CD4-positive, alpha-beta T cell treated with Interleukin-4 for 1 hour (primary cell): Measurements from ENCODE around the gene RRAS.
"Not testable (repeated sequence)": the region's sequence is repeated elsewhere in the genome, so short reads cannot be mapped to it uniquely, and the experiment has no call there.

Experiments used
- DNase-seq, 2 donors: peaks; one replicate each; pipeline ENCODE4 v3.0.0-alpha.2; 2020 to 2022

Gene RRAS

DNA sequence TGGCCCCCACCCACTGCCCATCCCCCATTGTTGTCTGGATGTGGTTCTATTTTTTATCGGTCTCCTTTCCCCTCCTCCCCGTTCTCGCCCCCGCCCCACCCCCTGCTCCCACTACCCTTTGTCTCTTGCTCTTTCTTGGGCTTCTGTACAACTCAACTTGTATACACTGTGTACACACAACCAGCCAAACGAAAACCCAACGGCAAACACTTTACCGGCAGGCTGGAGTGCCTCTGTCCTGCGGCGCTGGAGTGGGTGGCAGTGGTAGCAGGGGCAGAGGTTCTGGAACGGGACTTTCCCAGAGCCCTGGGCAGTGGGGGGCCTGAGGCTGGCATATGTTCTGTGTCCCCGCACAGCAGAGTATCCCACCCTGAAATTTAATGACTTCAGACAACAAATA lies 13.7 kb downstream of the RRAS start:
- no peak for DNase-seq

DNA sequence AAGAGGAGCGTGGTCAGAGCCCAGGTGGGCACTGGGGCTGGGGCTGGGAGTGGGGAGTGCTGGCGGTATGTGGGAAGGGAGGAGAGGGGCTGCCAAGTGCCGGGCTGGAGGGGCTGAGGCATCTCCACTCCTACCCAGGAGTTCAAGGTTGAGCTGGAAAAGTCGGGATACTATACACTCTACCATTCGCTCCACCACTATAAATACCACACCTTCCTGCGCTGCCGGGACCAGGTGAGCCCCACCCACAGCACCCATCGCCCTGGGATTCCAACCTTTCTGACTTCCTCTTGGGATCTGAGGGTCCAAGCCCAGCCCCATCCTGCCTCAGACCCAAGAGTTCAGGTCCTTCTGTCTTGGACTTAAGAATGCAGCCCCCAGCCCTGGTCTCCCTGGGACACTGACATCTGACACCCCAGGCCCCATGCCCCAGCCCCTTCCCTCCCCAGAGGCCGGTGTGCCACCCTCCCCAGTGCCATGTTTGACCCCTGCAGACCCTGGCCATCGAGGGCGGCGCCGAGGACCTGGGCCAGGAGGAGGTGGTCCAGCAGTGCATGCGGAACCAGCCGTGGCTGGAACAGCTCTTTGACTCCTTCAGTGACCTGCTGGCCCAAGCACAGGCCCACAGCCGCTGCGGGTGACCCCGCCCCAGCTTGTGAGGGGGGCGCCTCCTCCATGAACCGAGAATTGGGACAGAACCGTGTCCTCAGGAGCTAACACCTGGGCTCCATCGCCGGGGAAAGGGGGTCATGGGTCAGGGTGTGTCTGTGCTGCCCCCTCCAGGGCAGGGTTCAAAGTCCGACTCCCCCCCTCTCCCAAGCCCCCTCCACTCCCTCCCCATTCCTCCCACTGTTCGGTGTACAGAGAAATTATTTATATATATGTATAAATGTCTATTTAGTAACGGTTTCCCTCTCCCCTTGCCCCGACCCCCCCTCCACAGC lies 14.7 kb downstream of the RRAS start:
- DNase-seq: no peak

DNA sequence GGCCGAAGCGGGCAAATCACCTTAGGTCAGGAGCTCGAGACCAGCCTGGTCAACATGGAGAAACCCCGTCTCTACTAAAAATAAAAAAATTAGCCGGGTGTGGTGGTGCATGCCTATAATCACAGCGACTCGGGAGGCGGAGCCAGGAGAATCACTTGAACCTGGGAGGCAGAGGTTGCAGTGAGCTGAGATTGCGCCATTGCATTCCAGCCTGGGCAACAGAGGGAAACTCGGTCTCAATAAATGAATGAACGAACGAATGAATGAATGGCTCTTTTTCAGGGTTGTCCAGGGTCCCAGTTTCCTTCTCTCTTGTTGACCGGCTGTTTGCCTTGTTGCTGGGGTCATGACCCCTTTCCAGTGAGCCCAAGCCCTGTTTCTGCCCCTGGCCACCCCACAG lies 22.1 kb downstream of the RRAS start:
- DNase-seq: not testable (repeated sequence)

DNA sequence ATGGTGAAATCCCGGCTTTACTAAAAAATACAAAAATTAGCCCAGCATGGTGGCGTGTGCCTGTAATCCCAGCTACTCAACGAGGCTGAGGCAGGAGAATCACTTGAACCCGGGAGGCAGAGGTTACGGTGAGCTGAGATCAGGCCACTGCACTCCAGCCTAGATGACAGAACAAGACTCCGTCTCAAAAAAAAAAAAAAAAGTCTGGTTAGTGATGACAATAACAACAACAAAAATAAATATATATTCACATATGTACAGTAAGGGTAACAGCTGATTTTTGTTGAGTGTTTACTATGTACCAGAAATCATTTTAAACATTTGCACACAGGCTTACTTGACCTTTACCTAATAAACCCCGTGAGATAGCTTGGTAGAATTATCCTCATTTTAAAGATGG lies 23.0 kb downstream of the RRAS start:
- DNase-seq: no peak

DNA sequence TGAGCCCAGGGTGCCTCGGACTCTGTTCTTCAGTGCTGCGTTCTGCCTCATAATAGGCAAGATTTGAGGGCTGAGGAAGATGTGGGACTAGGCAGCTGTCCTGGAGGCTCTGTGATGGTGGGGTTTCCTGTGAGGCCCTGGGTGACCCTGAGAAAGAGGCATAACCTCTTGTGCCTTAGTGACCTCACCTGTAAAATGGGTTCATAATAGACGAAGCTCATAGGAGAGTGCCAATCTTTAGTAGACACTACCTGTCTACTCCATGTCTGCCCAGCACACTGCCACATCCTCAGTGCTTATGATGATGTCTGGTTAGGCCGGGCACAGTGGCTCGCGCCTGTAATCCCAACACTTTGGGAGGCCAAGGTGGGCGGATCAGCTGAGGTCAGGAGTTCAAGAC lies 23.4 kb downstream of the RRAS start:
- no peak for DNase-seq

DNA sequence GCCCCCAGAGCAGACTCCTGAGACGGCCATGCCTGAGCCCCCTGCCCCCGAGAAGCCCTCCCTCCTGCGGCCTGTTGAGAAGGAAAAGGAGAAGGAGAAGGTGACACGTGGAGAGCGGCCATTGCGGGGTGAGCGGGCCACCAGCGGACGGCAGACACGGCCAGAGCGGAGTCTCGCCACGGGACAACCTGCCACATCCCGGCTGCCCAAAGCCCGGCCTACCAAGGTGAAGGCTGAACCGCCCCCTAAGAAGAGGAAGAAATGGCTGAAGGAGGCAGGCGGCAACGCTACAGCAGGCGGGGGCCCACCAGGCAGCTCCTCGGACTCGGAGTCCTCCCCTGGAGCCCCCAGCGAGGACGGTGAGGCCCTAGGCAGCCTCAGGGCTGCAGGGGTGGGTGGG lies 24.1 kb downstream of the RRAS start:
- DNase-seq: no peak

DNA sequence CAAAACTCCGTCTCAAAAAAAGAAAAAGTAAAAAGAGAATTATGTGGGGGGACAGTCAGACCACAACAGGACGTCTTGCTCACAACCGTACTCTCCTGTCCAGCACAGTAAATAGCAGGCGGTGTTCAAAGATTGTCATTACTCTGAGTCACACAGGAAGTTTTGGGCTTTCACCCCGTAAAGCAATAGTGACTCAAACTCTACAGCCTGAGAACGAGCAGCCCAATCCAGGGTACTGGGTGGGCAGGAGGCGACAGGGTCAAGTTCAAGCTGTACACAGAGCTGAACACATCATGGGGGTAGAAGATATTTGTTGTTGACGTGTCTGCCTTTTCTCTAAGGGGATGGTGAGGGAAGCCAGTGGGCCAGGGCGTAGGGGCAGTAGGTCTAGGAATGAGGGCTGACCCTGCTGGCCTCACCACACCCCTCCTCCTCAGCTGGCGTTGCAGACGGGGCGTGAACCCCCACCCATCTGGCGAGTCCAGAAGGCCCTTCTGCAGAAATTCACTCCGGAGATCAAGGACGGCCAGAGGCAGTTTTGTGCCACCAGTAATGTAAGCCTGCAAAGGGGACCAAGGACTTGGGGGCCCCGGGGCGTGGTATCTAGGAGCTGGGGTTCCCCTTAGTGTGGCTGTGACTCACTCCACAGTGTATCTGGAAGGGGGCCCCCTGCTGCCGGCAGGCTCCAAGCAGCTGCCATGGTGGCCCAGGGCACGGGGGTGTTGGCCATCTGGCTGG lies 25.7 kb downstream of the RRAS start:
- DNase-seq: no peak

DNA sequence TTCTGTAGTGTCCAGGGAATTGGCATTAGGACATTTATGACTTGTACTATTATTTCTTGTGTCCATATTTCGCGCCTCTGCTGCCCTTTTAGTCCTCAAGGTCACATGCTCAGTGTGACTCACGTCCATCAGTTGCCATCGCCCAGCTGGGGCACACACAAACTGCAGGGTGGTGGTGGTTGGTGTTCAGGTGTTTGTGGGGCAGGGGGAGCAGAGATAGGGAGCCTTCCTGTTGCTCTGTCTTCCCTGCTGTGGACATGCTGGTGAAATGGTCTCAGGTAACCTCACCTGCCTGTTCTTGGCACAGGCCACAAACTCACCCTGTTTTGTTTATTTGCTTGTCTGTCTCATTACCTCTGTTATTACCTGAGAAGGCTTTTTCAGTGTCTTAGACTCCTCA lies 26.6 kb downstream of the RRAS start:
- no peak for DNase-seq

DNA sequence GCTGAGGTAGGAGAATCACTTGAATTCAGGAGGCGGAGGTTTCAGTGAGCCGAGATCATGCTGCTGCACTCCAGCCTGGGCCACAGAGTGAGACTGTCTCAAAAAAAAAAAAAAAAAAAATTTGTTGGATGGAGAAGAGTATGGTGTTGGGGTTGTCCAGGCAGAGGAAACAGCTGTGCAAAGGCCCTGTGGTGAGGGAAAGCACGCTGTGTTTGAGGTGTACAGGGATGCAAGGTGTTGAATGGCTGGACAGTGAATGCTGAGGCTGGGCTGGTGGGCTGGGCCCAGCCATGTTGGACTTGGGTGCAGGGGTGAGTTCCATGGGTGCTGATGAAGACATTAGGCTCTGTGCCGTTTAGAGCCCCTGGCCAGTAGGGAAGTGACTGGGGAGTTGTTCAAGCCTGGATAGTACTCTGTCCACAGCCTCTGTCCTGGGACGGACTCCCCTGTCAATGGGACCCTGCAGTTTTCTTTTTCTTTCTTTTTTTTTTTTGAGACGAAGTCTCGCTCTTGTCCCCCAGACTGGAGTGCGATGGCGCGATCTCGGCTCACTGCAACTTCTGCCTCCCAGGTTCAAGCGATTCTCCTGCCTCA lies 30.3 kb downstream of the RRAS start:
- no peak for DNase-seq

DNA sequence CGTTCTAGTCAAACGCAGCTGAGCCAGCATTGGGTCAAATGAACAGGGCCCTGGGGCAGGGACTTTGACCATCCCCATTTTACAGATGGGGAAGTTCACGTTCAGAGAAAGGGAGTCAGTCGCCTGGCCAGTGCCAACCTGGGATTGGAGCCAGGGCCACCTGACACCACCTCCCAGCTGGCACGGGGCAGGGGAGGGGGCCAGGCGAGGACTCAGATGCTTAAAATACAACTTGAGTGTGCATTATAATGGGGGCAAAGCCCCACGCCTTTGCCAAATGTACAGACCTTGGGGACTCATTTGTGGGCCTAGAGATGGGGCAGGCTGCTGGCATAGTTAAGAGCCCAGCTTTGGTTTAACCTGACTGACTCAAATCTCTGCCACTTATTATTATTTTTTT lies 34.3 kb downstream of the RRAS start:
- no peak for DNase-seq

DNA sequence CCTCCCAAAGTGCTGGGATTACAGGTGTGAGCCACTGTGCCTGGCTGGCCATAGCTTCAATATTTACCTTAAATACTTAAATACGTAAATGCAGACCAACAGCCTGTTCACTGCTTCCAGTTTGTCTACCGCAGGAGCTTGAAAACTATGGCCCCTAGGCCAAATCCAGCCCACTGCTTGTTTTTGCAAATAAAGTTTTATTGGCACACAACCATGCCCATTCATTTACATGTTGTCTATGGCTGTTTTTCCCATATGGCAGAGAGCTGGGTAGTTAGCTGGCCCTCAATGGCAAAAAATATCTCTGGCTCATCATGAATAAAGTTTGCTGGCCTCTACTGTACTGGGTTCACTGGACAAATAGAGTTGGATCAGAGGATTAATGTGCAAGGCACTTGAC lies 37.1 kb downstream of the RRAS start:
- no peak for DNase-seq

DNA sequence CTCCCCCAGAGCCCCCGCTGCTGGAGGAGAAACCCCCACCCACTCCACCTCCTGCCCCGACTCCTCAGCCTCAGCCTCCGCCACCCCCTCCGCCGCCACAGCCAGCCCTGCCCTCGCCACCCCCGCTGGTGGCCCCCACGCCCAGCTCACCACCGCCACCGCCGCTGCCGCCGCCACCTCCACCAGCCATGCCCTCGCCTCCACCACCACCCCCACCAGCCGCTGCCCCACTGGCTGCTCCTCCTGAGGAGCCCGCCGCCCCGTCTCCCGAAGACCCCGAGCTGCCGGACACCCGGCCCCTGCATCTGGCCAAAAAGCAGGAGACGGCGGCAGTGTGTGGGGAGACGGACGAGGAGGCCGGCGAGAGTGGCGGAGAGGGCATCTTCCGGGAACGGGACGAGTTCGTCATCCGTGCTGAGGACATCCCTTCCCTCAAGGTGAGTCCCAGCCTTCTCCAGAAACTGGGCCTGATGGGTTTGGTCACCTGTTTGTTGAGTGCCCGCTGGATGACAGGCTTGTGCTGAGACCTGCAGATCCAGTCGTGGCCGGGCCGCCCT lies 38.4 kb downstream of the RRAS start:
- no peak for DNase-seq

DNA sequence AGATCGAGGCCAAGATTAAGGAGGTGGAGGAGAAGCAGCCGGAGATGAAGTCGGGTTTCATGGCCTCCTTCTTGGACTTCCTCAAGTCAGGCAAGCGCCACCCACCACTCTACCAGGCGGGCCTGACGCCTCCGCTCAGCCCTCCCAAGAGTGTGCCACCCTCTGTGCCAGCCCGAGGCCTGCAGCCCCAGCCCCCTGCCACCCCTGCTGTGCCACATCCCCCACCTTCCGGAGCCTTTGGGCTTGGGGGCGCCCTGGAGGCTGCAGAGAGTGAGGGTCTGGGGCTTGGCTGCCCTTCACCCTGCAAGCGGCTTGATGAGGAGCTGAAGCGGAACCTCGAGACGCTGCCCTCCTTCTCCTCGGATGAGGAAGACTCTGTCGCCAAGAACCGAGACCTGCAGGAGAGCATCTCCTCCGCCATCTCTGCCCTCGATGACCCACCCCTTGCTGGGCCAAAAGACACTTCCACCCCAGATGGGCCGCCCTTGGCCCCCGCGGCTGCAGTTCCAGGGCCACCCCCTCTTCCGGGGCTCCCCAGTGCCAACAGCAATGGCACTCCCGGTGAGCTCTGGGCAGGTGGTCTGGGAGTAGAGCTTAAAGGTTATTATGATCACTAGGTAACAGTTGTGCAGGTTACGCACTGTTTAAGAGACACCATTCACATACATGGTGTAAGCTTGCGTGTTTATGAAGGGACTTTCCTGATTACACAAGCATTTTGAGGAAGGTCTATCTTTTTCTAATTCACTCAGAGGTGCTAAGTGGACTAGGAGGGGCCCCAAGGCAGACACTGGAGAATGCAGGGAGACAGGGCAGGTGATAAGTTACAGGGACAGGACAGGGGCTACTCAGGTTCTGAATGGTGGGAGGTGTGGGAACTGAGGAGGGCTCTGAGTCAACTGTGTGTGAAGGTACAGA lies 40.3 kb downstream of the RRAS start:
- DNase-seq: no peak

DNA sequence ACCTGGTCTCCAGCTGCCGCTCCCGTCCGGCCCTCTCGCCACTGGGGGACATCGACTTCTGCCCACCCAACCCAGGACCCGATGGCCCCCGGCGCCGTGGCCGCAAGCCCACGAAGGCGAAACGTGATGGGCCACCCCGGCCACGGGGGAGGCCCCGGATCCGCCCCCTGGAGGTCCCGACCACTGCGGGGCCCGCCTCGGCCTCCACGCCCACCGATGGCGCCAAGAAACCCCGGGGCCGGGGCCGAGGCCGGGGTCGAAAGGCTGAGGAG lies 42.3 kb downstream of the RRAS start:
- DNase-seq: no peak

DNA sequence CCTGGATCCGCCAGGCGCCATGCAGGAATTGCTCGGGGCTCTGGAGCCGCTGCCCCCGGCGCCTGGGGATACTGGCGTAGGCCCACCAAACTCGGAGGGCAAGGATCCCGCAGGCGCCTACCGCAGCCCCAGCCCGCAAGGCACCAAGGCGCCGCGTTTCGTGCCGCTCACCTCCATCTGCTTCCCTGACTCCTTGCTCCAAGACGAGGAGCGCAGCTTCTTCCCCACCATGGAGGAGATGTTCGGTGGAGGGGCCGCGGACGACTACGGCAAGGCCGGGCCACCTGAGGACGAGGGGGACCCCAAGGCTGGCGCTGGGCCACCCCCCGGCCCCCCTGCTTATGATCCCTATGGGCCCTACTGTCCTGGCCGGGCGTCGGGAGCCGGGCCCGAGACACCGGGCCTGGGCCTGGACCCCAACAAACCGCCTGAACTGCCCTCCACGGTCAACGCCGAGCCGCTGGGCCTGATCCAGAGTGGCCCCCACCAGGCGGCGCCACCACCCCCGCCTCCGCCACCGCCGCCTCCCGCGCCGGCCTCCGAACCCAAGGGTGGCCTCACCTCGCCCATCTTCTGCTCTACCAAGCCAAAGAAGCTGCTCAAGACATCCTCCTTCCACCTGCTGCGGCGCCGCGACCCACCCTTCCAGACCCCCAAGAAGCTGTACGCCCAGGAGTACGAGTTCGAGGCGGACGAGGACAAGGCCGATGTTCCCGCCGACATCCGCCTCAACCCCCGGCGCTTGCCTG lies 42.8 kb downstream of the RRAS start:
- no peak for DNase-seq

DNA sequence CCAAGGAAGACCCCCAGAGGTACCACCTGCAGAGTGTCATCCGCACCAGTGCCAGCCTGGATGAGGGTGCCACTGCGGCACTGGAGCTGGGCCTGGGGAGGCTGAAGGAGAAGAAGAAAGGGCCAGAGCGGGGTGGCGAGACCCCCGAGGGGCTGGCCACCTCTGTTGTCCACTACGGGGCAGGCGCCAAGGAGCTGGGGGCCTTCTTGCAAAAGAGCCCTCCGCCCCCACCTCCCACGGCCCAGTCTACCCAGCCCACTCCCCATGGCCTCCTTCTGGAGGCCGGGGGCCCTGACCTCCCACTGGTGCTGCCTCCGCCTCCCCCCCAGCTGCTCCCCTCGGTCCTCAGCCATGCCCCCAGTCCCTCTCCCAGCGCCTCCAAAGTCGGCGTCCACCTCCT lies 43.5 kb downstream of the RRAS start:
- DNase-seq: no peak

DNA sequence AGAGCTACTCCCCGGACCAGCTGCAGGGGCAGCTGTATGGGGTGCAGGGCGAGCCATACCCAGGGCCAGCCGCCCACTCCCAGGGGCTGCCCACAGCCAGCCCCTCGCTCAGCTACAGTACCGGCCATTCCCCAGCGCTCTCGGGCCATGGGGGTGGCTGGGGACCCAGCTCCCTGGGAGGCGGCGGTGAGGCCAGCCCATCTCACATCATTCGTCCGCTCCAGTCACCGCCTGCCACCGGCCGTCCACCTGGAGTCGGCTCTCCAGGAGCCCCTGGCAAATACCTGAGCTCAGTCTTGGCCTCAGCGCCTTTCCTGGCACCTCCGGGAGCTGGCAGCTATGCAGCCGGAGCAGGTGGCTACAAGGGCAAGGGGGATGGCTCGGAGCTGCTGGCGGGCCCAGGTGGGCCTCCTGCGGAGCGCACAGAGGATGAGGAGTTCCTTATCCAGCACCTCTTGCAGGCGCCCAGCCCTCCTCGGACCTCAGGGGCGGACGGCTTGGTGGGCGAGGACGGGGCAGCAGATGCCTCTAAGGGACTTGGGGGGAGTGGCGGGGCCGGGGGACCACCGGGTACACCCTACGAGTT lies 44.0 kb downstream of the RRAS start:
- DNase-seq: no peak

DNA sequence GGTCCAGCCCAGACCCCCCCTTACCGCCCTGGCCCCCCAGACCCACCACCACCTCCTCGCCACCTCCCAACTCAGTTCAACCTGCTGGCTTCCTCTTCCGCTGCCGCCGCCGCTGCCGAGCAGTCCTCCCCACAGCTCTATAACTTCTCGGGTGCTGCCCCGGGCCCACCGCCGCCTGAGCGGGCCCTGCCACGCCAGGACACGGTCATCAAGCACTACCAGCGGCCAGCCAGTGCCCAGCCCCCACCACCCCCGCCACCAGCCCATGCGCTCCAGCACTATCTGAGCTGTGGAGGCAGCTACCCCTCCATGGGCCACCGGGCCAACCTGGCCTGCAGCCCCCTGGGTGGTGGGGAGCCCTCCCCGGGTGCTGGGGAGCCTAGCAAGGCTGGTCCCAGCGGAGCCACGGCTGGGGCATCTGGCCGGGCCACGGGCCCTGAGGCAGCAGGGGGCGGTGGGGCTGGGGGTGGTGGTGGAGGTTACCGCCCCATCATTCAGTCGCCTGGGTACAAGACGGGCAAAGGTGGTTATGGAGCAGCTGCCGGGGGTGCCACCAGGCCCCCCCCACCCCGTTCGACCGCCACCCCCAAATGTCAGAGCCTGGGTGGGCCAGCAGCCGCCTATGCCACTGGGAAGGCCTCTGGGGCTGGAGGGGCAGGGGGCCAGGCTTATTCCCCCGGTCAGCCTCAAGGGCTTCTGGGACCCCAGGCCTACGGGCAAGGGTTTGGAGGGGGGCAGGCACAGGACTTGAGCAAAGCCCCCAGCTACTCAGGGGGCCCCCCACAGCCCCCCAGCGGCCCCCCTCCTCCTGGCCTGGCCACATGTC lies 44.7 kb downstream of the RRAS start:
- DNase-seq: no peak

DNA sequence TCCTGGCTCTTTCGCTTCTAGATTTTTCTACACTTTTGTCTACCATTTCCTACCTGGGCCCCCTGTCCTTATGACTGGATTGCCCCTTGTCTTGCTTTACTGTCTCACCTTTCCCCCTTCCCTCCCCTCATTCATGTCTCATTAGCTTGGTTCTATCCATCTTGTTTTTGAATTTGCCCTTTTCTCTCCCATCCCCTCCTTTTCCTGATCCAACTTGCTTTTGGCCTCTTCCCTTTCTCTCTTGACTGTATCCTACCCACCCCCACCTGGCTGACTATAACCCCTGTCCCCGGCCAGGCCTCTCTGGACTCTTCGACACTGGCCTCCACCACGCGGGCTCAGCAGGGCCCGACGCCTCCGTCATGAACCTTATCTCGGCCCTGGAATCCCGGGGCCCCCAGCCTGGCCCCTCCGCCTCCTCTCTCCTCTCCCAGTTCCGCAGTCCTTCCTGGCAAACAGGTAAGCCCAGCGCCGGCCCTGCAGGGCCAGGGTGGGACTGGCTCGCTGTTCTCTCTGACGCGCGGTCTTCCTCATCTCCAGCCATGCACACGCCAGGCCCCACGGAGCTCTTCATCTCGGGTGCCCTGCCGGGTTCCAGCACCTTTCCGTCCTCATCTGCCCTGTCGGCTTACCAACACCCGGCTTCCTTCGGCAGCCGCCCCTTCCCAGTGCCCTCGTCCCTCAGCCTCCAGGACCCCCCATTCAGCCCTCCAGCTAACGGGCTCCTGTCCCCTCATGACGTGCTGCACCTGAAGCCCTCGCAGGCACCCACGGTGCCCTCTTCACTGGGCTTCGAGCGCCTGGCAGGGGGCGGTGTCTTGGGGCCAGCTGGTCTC lies 45.6 kb downstream of the RRAS start:
- DNase-seq: no peak
